ENCODE results near the gene PKD1. TPM values are rescaled to one million over a fixed set of nuclear protein-coding genes. Genes with fewer than 3 reads are reported as not detected.

Gene PKD1
- total RNA-seq, 1 experiment from 2014 or later, result 137 TPM

DNA sequence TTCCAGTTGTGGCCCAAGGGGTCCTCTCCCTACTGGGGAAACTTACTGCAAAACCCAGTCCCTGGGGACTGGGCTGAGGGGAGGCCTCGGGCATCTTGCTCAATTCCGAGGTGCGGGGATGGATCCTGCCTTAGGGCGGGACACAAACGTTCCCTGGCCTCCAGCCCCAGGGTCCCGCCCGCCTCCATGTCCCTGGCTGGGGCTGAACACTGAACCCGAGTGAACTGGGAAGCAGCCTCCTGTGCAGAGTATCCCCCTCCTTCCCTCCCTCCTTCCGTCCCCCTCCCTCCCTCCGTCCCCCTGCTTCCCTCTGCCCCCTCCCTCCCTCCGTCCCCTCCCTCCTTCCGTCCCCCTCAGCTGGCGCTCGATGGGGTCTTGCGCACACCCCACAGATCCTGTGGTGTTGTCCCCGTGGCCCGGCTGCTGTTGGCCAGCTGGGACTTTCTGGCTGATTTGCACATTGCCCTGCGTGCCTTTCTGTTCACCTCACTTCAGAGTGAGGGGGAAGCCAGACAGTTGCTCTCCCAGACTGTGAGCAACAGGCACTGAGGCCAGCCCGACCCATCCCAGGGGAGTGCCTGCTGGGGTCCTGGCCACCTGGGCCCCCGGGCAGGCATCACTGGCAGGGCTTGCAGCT is 25.3 kb upstream of the PKD1 start:
- CTCF ChIA-PET, result no interaction called here
- BruUV-seq (replicated peaks), result no TSS peak
- TF ChIP-seq POLR2A (IDR thresholded peaks at IDR 0.05; ENCODE audit: borderline replicate concordance, extremely low read depth, insufficient read depth, insufficient read length) (no peak), EZH2 (IDR thresholded peaks at IDR 0.05) (no peak), TCF7L2 (IDR thresholded peaks at IDR 0.05; ENCODE audit: borderline replicate concordance, extremely low read depth, insufficient read depth, insufficient read length) (no peak), SP1 (IDR thresholded peaks at IDR 0.05; ENCODE audit: low read depth) (no peak), ELF1 (IDR thresholded peaks at IDR 0.05; ENCODE audit: borderline replicate concordance, low read depth) (no peak), FOSL1 (IDR thresholded peaks at IDR 0.05; ENCODE audit: low read depth) (no peak), CEBPB (IDR thresholded peaks at IDR 0.05; ENCODE audit: low read depth) (no peak), CBX3 (IDR thresholded peaks at IDR 0.05; ENCODE audit: low read depth) (no peak), ZFX (IDR thresholded peaks at IDR 0.05) (no peak)
- peaks cover 51 to 72% of the 10 kb centered on the region in 2 experiments for H3K4me1 ChIP-seq (ENCODE audit: control insufficient read depth in 1 of 2, insufficient read depth in 2 of 2, low read length in 2 of 2)
- H3K36me3 ChIP-seq (ENCODE audit: control insufficient read depth in 1 of 2, insufficient read depth in 2 of 2, low read length in 2 of 2), result peaks cover 1 to 13% of the 10 kb centered on the region in 2 experiments; a peak in 3 of 4 replicates
- no peak overlapping the region for H3K4me3 ChIP-seq (replicated peaks in 1 of 2; ENCODE audit: low read depth in 1 of 2, low read length in 2 of 2)
- no peaks in the 10 kb centered on the region for H3K27me3 ChIP-seq (ENCODE audit: insufficient read depth, low read length)
- peak overlapping the region; percentile 67 for H3K9ac ChIP-seq (ENCODE audit: low read length)
- intact Hi-C loops (cut with micrococcal nuclease), result no loop called here
- H3K79me2 ChIP-seq (ENCODE audit: insufficient read depth, low read length), result peaks cover 95% of the 10 kb centered on the region
- H3K4me2 ChIP-seq (ENCODE audit: low read length), result peak overlapping the region; percentile 84
- H2AFZ ChIP-seq (ENCODE audit: low read depth, low read length, poor library complexity, severe bottlenecking), result no peak overlapping the region
- H3K27ac ChIP-seq (ENCODE audit: low read depth, low read length), result peak overlapping the region; percentile 90
- DNase-seq (ENCODE audit: low read depth, low spot score), result no peak
- H3K9me3 ChIP-seq (ENCODE audit: control insufficient read depth in 1 of 2, insufficient read depth in 1 of 2, low read depth in 1 of 2, low read length in 2 of 2), result no peaks in the 10 kb centered on the region
- ATAC-seq, result no peak
- H4K20me1 ChIP-seq (ENCODE audit: insufficient read depth), result no peaks in the 10 kb centered on the region
- RAD21 ChIA-PET (ENCODE audit: low non-redundant PET in 1 of 2, low total read pairs in 2 of 2, uncharacterized antibody in 2 of 2, unreplicated experiment in 2 of 2), result no interaction called here
- POLR2A ChIA-PET, result no interaction called here
- H3K9me2 ChIP-seq (ENCODE audit: insufficient read depth), result no peaks in the 10 kb centered on the region

DNA sequence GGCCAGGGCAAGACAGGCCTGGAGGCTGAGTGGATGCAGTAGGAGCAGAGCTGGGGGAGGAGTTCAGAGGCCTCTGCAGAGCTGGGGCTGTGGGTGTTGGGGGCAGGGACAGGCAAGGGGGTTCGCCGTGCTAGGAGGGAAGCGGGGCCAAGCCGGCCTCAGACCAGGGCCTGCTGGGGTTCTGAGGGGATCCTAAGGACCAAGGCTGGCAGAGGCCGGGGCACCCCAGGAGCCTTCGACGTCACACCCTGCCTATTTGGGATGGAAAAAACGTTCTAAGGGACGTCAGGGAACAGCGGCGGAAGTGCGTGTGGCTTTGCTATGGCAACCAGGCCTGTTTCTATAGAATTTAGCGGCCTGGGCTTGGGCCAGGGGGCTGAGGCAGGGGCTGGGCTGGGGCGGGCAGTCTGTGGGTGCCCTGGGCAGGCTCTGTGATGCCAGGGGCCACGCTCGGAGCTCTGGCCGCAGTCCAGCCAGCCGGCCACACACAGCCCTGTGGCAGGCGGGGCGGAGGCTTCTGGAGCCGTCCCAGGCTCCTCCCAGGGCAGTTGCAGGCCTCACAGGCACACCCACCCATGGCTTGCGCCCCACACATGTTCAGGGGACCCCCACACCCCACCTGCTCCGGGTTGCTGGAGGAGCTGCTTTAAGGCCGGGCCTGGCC is 23.6 kb upstream of the PKD1 start:
- no peaks in the 10 kb centered on the region for H3K9me2 ChIP-seq (ENCODE audit: insufficient read depth)
- H3K27me3 ChIP-seq (ENCODE audit: insufficient read depth, low read length), result no peaks in the 10 kb centered on the region
- no peaks in the 10 kb centered on the region for H4K20me1 ChIP-seq (ENCODE audit: insufficient read depth)
- no peaks in the 10 kb centered on the region for H3K9me3 ChIP-seq (ENCODE audit: control insufficient read depth in 1 of 2, insufficient read depth in 1 of 2, low read depth in 1 of 2, low read length in 2 of 2)
- no peak overlapping the region; the same call in 1 of the 2 replicates for H3K4me2 ChIP-seq (ENCODE audit: low read length)
- peaks cover 0 to 14% of the 10 kb centered on the region in 2 experiments; a peak in 1 of 4 replicates for H3K36me3 ChIP-seq (ENCODE audit: control insufficient read depth in 1 of 2, insufficient read depth in 2 of 2, low read length in 2 of 2)
- no peak overlapping the region for H3K4me3 ChIP-seq (replicated peaks in 1 of 2; ENCODE audit: low read depth in 1 of 2, low read length in 2 of 2)
- no TSS peak for BruUV-seq (replicated peaks)
- ChIA-PET POLR2A (no interaction called here), RAD21 (ENCODE audit: low non-redundant PET in 1 of 2, low total read pairs in 2 of 2, uncharacterized antibody in 2 of 2, unreplicated experiment in 2 of 2) (no interaction called here), CTCF (no interaction called here)
- TF ChIP-seq JUND (IDR thresholded peaks at IDR 0.05), result no peak
- no peak for TF ChIP-seq ZFX (IDR thresholded peaks at IDR 0.05)
- no peak for TF ChIP-seq TCF7L2 (IDR thresholded peaks at IDR 0.05; ENCODE audit: borderline replicate concordance, extremely low read depth, insufficient read depth, insufficient read length)
- TF ChIP-seq ELF1 (IDR thresholded peaks at IDR 0.05; ENCODE audit: borderline replicate concordance, low read depth), result no peak
- no peak for TF ChIP-seq SRF (IDR thresholded peaks at IDR 0.05; ENCODE audit: low read depth)
- TF ChIP-seq FOSL1 (IDR thresholded peaks at IDR 0.05; ENCODE audit: low read depth), result no peak
- H3K27ac ChIP-seq (ENCODE audit: low read depth, low read length), result peak overlapping the region; percentile 80; the same call in 1 of the 2 replicates
- peaks cover 92% of the 10 kb centered on the region for H3K79me2 ChIP-seq (ENCODE audit: insufficient read depth, low read length)
- peak overlapping the region; percentile 98; the same call in 1 of the 2 replicates for H3K9ac ChIP-seq (ENCODE audit: low read length)
- peaks cover 51 to 72% of the 10 kb centered on the region in 2 experiments for H3K4me1 ChIP-seq (ENCODE audit: control insufficient read depth in 1 of 2, insufficient read depth in 2 of 2, low read length in 2 of 2)
- DNase-seq (ENCODE audit: low read depth, low spot score), result no peak
- intact Hi-C loops (cut with micrococcal nuclease), result loop anchor here (5.0 kb wide), 1 partner anchor 863 kb away; the partner anchor contains the start of genes HCFC1R1, THOC6 and TNFRSF12A
- no peak for ATAC-seq
- H2AFZ ChIP-seq (ENCODE audit: low read depth, low read length, poor library complexity, severe bottlenecking), result no peak overlapping the region

Measured in HCT116 (cell line).